DOHH2 (cell line): ENCODE results near the gene DGKD.

Source experiments
- EZH2phosphoT487 ChIP-seq: fragments of 200-600 bp; sonication (generic); IDR thresholded peaks from 2 replicates; pipeline ENCODE4 v1.6.1; 2017; ENCODE audit warnings: borderline replicate concordance, mild to moderate bottlenecking, antibody characterized with exemption, low read length, moderate library complexity, mixed read lengths
- TF ChIP-seq, protein P1 (sequence below): fragments of 200-600 bp; sonication (generic); IDR thresholded peaks from one replicate; pipeline ENCODE4 v1.5.1; 2014; ENCODE audit warnings: antibody characterized with exemption, mild to moderate bottlenecking, low read depth, low read length; ENCODE audit not compliant: poor library complexity, severe bottlenecking

DNA sequence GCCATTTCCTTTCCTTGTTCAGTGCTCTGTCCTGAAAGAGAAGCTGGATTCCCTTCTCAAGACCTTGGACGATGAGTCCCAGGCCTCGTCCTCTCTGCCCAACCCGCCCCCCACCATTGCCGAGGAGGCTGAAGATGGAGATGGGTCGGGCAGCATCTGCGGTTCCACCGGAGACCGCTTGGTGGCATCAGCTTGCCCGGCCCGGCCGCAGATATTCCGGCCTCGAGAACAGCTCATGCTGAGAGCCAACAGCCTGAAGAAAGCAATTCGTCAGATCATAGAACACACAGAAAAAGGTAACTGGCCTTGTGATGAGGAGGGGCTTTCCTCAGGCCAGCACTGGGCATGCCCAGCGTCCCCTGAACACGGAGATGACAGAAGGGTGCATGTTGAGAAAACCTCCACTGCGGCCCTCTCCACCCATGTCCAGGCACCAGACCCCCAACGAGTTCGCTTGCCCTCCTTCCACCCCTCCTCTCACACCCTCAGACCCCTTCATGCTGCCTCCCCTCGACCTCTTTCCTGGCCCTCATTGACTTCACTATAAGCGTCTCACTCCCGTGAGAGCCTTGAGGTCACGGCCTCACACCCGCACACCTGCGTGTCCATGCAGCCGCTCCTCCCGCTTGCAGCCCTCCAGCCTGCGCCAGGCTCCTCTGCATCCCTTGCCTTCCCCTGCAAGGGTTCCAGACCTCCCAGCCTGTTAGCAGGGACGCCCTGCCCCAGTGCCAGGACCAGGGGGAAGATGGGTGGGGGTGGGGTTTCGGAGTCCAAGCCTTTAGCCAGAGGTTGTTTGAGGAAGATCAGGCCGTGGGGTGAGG lies 95.0 kb downstream of the DGKD start:
- TF ChIP-seq, protein P1, sequence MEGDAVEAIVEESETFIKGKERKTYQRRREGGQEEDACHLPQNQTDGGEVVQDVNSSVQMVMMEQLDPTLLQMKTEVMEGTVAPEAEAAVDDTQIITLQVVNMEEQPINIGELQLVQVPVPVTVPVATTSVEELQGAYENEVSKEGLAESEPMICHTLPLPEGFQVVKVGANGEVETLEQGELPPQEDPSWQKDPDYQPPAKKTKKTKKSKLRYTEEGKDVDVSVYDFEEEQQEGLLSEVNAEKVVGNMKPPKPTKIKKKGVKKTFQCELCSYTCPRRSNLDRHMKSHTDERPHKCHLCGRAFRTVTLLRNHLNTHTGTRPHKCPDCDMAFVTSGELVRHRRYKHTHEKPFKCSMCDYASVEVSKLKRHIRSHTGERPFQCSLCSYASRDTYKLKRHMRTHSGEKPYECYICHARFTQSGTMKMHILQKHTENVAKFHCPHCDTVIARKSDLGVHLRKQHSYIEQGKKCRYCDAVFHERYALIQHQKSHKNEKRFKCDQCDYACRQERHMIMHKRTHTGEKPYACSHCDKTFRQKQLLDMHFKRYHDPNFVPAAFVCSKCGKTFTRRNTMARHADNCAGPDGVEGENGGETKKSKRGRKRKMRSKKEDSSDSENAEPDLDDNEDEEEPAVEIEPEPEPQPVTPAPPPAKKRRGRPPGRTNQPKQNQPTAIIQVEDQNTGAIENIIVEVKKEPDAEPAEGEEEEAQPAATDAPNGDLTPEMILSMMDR, result no peak
- no peak for TF ChIP-seq EZH2phosphoT487
